Measurements from ENCODE around the gene HYOU1. TPM values are rescaled to one million over a fixed set of nuclear protein-coding genes. Genes with fewer than 3 reads are reported as not detected.
A peak's percentile ranks its signal among the peaks of the same experiment; 100 is the strongest.

The HYOU1 gene
- total RNA-seq, 4 donors from 2014 or later: 36.1 to 57.5 (median 52.7) TPM

DNA sequence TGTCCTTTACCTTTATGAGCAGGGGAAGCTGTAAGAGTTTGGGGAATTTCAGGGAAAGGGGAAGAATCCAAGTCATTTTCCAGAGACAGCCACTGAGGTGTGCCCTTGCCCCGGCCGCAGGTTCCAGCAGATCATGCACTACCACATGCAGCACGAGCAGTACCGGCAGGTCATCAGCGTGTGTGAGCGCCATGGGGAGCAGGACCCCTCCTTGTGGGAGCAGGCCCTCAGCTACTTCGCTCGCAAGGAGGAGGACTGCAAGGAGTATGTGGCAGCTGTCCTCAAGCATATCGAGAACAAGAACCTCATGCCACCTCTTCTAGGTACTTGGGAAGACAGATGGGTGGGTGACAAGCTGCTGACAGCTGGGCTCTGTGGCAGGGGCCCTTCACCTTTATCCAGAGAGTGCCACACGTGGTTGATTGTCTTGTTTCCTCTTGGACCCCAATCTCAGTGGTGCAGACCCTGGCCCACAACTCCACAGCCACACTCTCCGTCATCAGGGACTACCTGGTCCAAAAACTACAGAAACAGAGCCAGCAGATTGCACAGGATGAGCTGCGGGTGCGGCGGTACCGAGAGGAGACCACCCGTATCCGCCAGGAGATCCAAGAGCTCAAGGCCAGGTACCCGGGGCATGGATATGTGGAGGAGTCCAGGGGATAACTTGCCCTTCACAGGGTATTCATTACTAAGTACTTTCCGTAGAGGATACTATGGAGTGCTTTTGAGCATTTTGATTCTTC is 21.8 kb upstream of the HYOU1 start:
- H3K27ac ChIP-seq (replicated peaks in 1 of 4): no peak overlapping the region
- peaks cover 72 to 91% (median 89%) of the 10 kb centered on the region in 4 donors for H3K36me3 ChIP-seq
- no peaks in the 10 kb centered on the region for H3K9me3 ChIP-seq
- intact Hi-C loops (cut with DNase I): no loop called here
- 91% methylated on average over 17 of the region's 19 CpGs for WGBS
- TF ChIP-seq POLR2AphosphoS5 (IDR thresholded peaks at IDR 0.05) (no peak), POLR2A (IDR thresholded peaks at IDR 0.05; ENCODE audit: low read depth) (no peak), EP300 (IDR thresholded peaks at IDR 0.05) (no peak)
- TF ChIP-seq, protein P1, sequence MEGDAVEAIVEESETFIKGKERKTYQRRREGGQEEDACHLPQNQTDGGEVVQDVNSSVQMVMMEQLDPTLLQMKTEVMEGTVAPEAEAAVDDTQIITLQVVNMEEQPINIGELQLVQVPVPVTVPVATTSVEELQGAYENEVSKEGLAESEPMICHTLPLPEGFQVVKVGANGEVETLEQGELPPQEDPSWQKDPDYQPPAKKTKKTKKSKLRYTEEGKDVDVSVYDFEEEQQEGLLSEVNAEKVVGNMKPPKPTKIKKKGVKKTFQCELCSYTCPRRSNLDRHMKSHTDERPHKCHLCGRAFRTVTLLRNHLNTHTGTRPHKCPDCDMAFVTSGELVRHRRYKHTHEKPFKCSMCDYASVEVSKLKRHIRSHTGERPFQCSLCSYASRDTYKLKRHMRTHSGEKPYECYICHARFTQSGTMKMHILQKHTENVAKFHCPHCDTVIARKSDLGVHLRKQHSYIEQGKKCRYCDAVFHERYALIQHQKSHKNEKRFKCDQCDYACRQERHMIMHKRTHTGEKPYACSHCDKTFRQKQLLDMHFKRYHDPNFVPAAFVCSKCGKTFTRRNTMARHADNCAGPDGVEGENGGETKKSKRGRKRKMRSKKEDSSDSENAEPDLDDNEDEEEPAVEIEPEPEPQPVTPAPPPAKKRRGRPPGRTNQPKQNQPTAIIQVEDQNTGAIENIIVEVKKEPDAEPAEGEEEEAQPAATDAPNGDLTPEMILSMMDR (IDR thresholded peaks at IDR 0.05): no peak
- peaks cover 0 to 3% (median 0%) of the 10 kb centered on the region in 4 donors for H3K4me1 ChIP-seq
- no peak for DNase-seq (ENCODE audit: extremely low spot score)
- no peaks in the 10 kb centered on the region for H3K27me3 ChIP-seq
- no peak overlapping the region for H3K4me3 ChIP-seq

DNA sequence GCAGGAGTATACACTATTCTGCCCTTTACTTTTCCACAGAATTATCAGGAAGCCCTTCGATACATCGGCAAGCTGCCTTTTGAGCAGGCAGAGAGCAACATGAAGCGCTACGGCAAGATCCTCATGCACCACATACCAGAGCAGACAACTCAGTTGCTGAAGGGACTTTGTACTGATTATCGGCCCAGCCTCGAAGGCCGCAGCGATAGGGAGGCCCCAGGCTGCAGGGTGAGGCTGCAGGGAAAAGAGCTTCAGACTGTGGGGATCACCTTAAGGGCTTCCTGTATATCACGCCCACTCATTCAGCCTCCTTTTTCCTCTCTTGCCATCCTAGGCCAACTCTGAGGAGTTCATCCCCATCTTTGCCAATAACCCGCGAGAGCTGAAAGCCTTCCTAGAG is 20.8 kb upstream of the HYOU1 start:
- peaks cover 0 to 3% (median 0%) of the 10 kb centered on the region in 4 donors for H3K4me1 ChIP-seq
- H3K27me3 ChIP-seq: no peaks in the 10 kb centered on the region
- H3K36me3 ChIP-seq: peaks cover 82 to 100% (median 99%) of the 10 kb centered on the region in 4 donors
- 95% methylated on average over 11 of the region's 11 CpGs for WGBS
- no peak overlapping the region for H3K4me3 ChIP-seq
- DNase-seq (ENCODE audit: extremely low spot score): no peak
- no peaks in the 10 kb centered on the region for H3K9me3 ChIP-seq
- intact Hi-C loops (cut with DNase I): no loop called here
- no peak overlapping the region for H3K27ac ChIP-seq (replicated peaks in 1 of 4)
- TF ChIP-seq, protein P1 (IDR thresholded peaks at IDR 0.05): no peak
- TF ChIP-seq POLR2A (IDR thresholded peaks at IDR 0.05; ENCODE audit: low read depth): no peak
- no peak for TF ChIP-seq EP300 (IDR thresholded peaks at IDR 0.05)
- no peak for TF ChIP-seq POLR2AphosphoS5 (IDR thresholded peaks at IDR 0.05)

DNA sequence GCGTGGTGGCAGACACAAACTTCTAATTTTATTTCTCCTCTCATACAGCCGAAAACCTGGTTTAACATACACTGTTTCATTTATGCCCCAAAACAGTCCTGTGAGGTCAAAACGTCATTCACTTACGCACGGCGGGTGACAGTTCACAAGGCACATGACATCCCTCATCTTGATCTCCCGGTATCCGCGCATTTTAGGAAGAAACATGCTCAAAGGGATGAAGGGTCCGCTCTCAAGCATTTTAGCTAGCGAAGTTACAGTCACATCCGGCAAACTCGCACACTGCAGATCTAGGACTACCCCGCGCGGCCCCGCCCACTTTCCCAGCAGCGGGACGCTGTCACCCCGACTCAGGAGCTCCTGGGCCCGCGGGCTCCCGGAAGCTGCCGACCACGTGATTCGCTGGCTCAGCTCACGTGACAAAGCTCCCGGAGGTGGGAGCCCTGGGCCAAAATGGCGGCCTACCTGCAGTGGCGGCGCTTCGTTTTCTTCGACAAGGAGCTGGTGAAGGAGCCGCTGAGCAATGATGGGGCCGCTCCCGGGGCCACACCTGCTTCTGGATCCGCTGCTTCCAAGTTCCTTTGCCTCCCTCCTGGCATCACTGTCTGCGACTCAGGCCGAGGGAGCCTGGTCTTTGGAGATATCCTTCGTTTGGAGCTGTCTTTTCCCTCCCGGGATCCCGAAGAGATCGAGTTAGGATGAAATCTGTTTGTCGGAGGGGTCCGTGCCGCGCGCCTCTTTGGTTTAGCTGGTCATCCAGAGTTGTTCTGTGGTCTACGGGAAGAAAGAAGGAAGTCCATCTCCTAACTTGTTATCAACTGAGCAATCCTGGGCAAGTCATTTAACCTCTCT is 10.6 kb upstream of the HYOU1 start, which contains the start of gene VPS11:
TSS of gene VPS11 (plus strand) at position 448 of the 852 bp plus-strand sequence. CDS start at position 454, 6 bp downstream.
- Histone ChIP-seq H3K4me1 (peaks cover 23 to 48% (median 43%) of the 10 kb centered on the region in 4 donors), H3K4me3 (peak within 1 kb of the TSS; percentile 67 to 95 (median 78)), H3K27me3 (no peaks in the 10 kb centered on the region), H3K9me3 (no peaks in the 10 kb centered on the region), H3K36me3 (peaks cover 25 to 36% (median 28%) of the 10 kb centered on the region in 4 donors), H3K27ac (replicated peaks in 1 of 4) (peak within 1 kb of the TSS; percentile 82 to 90 (median 86))
- intact Hi-C loops (cut with DNase I): no loop called here
- peak; percentile 99 for DNase-seq (ENCODE audit: extremely low spot score)
- WGBS: 1% methylated on average over 19 of the region's 49 CpGs
- TF ChIP-seq POLR2A (IDR thresholded peaks at IDR 0.05; ENCODE audit: low read depth) (peak; percentile 21), POLR2AphosphoS5 (IDR thresholded peaks at IDR 0.05) (peak; percentile 92 to 96), EP300 (IDR thresholded peaks at IDR 0.05) (peak; percentile 40)
- TF ChIP-seq, protein P1 (IDR thresholded peaks at IDR 0.05): peak in 1 of 3 experiments; percentile 21

DNA sequence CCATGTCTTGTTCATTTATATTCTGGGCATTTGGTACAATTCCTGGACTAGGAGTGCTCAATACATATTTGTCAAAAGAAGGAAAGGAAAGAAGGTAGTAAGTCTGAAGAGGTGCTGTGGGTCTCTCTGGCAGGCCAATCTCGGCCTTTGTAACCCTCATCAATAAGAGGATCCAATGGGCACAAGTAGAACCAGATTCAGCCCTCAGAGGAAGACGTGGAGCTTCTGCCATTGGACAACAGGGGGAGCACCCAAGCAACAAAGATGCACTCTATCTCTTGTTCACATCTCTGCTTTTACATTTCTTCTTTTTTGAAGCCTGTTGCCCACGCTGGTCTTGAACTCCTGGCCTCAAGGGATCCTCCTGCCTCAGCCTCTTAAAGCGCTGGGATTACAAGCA is 8.4 kb upstream of the HYOU1 start:
- peak overlapping the region in 1 of 4 donors; percentile 88 for H3K27ac ChIP-seq (replicated peaks in 1 of 4)
- no peak for DNase-seq (ENCODE audit: extremely low spot score)
- H3K9me3 ChIP-seq: no peaks in the 10 kb centered on the region
- peaks cover 23 to 50% (median 45%) of the 10 kb centered on the region in 4 donors for H3K4me1 ChIP-seq
- no peaks in the 10 kb centered on the region for H3K27me3 ChIP-seq
- no peak overlapping the region for H3K4me3 ChIP-seq
- peaks cover 3 to 14% (median 6%) of the 10 kb centered on the region in 4 donors for H3K36me3 ChIP-seq
- intact Hi-C loops (cut with DNase I): no loop called here
- 57% methylated on average over 4 of the region's 4 CpGs for WGBS
- TF ChIP-seq, protein P1 (IDR thresholded peaks at IDR 0.05): peak in 2 of 3 experiments; percentile 17 to 36
- TF ChIP-seq POLR2AphosphoS5 (IDR thresholded peaks at IDR 0.05): no peak

All from esophagus muscularis mucosa (tissue), 4 donors.